H1 (cell line): Measurements from ENCODE around the gene SKA1. TPM values are rescaled to one million over a fixed set of nuclear protein-coding genes. Genes with fewer than 3 reads are reported as not detected.

ENCODE experiments used
- polyA plus RNA-seq, 7 experiments: library from polyadenylated mRNA; depleted of rRNA in 3 of 7; stranded (reverse) in 5 of 7; unstranded in 2 of 7; fragments of >200 nt in 5 of 7; fragments of 200-250 nt in 2 of 7; gene quantifications; 1 replicate in 5 of 7; 2 replicates in 1 of 7; 4 replicates in 1 of 7; pipeline versions ENCODE4 v1.2.1 to v1.2.3, GENCODE V29; 2011 to 2013; ENCODE audit warnings: missing spikeins in 2 of 7, mixed read lengths in 2 of 7
- total RNA-seq: library from RNA; stranded (reverse); fragmentation: NEBNext Ultra II Directional; extraction: Animal tissue kit (Norgen Biotek cat#: 25700); gene quantifications from 2 replicates; pipeline ENCODE4 v1.2.1, GENCODE V29; 2021
- TF ChIP-seq, protein P1 (sequence below): fragments of 300-600 bp; sonication (generic); IDR thresholded peaks from 2 replicates; pipeline ENCODE4 v1.7.1; 2012; ENCODE audit warnings: low read length, moderate library complexity, mild to moderate bottlenecking, inconsistent platforms; ENCODE audit not compliant: insufficient replicate concordance

Gene SKA1
- total and polyA plus RNA-seq, 2 of the 8 experiments (the other 6 are each of a cell fraction or from before 2014, with no cell fraction given), result 8.6 to 22.9 TPM

GRCh38 chr18:50399582-50399981 is 24.7 kb downstream of the SKA1 start (continued):
- TF ChIP-seq, protein P1, sequence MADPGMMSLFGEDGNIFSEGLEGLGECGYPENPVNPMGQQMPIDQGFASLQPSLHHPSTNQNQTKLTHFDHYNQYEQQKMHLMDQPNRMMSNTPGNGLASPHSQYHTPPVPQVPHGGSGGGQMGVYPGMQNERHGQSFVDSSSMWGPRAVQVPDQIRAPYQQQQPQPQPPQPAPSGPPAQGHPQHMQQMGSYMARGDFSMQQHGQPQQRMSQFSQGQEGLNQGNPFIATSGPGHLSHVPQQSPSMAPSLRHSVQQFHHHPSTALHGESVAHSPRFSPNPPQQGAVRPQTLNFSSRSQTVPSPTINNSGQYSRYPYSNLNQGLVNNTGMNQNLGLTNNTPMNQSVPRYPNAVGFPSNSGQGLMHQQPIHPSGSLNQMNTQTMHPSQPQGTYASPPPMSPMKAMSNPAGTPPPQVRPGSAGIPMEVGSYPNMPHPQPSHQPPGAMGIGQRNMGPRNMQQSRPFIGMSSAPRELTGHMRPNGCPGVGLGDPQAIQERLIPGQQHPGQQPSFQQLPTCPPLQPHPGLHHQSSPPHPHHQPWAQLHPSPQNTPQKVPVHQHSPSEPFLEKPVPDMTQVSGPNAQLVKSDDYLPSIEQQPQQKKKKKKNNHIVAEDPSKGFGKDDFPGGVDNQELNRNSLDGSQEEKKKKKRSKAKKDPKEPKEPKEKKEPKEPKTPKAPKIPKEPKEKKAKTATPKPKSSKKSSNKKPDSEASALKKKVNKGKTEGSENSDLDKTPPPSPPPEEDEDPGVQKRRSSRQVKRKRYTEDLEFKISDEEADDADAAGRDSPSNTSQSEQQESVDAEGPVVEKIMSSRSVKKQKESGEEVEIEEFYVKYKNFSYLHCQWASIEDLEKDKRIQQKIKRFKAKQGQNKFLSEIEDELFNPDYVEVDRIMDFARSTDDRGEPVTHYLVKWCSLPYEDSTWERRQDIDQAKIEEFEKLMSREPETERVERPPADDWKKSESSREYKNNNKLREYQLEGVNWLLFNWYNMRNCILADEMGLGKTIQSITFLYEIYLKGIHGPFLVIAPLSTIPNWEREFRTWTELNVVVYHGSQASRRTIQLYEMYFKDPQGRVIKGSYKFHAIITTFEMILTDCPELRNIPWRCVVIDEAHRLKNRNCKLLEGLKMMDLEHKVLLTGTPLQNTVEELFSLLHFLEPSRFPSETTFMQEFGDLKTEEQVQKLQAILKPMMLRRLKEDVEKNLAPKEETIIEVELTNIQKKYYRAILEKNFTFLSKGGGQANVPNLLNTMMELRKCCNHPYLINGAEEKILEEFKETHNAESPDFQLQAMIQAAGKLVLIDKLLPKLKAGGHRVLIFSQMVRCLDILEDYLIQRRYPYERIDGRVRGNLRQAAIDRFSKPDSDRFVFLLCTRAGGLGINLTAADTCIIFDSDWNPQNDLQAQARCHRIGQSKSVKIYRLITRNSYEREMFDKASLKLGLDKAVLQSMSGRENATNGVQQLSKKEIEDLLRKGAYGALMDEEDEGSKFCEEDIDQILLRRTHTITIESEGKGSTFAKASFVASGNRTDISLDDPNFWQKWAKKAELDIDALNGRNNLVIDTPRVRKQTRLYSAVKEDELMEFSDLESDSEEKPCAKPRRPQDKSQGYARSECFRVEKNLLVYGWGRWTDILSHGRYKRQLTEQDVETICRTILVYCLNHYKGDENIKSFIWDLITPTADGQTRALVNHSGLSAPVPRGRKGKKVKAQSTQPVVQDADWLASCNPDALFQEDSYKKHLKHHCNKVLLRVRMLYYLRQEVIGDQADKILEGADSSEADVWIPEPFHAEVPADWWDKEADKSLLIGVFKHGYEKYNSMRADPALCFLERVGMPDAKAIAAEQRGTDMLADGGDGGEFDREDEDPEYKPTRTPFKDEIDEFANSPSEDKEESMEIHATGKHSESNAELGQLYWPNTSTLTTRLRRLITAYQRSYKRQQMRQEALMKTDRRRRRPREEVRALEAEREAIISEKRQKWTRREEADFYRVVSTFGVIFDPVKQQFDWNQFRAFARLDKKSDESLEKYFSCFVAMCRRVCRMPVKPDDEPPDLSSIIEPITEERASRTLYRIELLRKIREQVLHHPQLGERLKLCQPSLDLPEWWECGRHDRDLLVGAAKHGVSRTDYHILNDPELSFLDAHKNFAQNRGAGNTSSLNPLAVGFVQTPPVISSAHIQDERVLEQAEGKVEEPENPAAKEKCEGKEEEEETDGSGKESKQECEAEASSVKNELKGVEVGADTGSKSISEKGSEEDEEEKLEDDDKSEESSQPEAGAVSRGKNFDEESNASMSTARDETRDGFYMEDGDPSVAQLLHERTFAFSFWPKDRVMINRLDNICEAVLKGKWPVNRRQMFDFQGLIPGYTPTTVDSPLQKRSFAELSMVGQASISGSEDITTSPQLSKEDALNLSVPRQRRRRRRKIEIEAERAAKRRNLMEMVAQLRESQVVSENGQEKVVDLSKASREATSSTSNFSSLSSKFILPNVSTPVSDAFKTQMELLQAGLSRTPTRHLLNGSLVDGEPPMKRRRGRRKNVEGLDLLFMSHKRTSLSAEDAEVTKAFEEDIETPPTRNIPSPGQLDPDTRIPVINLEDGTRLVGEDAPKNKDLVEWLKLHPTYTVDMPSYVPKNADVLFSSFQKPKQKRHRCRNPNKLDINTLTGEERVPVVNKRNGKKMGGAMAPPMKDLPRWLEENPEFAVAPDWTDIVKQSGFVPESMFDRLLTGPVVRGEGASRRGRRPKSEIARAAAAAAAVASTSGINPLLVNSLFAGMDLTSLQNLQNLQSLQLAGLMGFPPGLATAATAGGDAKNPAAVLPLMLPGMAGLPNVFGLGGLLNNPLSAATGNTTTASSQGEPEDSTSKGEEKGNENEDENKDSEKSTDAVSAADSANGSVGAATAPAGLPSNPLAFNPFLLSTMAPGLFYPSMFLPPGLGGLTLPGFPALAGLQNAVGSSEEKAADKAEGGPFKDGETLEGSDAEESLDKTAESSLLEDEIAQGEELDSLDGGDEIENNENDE, result no peak
